Measurements from ENCODE around the gene PEA15. TPM values are rescaled to one million over a fixed set of nuclear protein-coding genes. Genes with fewer than 3 reads are reported as not detected.

The PEA15 gene
- total and polyA plus RNA-seq, 5 experiments from 2014 or later, result 3.9 to 13.2 (median 4.6) TPM

DNA sequence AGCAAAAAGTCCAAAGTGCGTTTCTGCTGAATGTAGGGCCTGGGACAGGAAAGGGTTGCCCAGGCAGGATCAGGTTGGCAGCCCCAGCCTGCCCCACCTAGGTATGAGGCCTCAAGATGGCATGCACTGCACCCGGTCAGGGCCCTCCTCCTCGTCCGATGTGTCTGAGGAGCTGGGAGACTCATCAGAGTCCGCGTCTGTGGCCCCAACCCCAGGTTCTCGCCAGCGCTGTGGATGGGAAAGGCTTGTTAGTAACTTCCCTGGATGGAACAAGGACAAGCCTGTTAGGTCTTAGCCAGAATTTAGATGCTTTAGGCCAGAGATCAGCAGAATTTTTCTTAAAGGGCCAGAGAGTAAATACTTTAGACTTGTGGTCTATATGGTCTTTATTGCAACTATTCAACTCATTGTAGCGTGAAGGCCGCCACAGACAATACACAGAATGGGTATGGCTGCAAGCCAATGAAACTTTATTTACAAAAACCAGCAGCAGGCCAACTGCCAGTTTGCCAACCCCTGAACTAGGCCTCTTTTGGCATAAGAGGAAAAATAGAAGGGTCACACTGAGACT is 12.4 kb downstream of the PEA15 start:
- H3K4me1 Mint-ChIP-seq, result peaks cover 0 to 2% (median 0%) of the 10 kb centered on the region in 4 donors
- H3K4me3 Mint-ChIP-seq, result no peak overlapping the region
- no peak for ATAC-seq
- DNase-seq, result no peak
- H3K27ac Mint-ChIP-seq, result peak overlapping the region in 6 of 10 donors; percentile 11 to 73 (median 46)
- H3K9me3 Mint-ChIP-seq, result no peaks in the 10 kb centered on the region
- H3K27me3 Mint-ChIP-seq, result no peaks in the 10 kb centered on the region
- POLR2A ChIA-PET, result no interaction called here
- peaks cover 10 to 80% (median 11%) of the 10 kb centered on the region in 3 donors for H3K36me3 Mint-ChIP-seq

DNA sequence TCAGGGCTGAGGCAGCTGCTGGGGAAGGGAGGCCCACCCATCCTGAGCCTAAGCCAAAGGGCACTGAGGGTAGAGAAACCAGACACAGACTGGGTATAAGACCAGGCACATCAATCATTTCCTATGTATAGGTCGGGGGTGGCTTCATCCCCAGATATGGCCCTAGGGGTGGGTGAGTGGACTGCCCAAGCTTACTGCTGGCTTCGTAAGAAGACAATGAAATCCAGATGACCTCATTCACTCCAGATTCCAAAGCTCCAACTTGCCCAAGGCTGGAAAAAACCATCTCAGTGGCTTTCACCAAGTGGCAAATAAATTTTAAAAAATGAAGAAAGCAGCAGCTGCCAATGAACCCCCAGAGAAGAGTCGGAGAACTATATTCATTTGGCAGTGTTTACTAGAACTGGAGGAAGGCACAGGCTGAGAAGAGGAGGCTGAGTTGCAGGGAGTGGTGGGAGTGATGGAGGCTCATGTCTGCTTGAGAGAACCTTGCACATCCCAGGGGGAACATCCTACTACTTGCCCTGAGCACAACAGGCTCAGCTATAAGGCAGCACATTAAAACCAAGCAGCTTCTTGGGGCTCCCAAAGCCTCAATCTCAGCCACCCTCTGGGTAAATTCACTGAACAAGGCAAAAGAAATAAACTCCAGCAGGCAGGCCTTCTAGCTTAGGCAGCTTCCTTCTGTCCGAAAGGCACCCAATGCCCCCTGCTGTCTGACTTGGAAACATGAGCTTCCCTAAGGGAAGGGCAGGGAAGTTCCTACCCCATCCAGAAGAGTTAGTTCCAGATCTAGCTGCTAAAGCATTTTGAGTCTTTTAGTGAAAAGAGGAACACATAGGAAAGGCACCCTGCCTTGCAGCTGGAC is 14.1 kb downstream of the PEA15 start:
- ATAC-seq, result no peak
- Mint-ChIP-seq H3K4me3 (no peak overlapping the region), H3K4me1 (peaks cover 0 to 2% (median 0%) of the 10 kb centered on the region in 4 donors)

GRCh38 chr1:160220301-160220700 is 15.1 kb downstream of the PEA15 start:
- POLR2A ChIA-PET, result interaction anchor here (1.8 kb wide), 1 partner anchor 42 kb away, joined by 5 read pairs; the partner anchor contains the start of gene DCAF8
- Mint-ChIP-seq H3K4me3 (no peak overlapping the region), H3K27me3 (no peaks in the 10 kb centered on the region), H3K36me3 (peaks cover 10 to 58% (median 21%) of the 10 kb centered on the region in 3 donors), H3K4me1 (peaks cover 0 to 2% (median 0%) of the 10 kb centered on the region in 4 donors), H3K9me3 (no peaks in the 10 kb centered on the region), H3K27ac (peak overlapping the region in 2 of 10 donors; percentile 70 to 74)
- ATAC-seq (no peak), DNase-seq (no peak)

More for the DNA sequence above, 14.1 kb downstream of the PEA15 start:
- Mint-ChIP-seq H3K27me3 (no peaks in the 10 kb centered on the region), H3K36me3 (peaks cover 10 to 66% (median 15%) of the 10 kb centered on the region in 3 donors), H3K9me3 (no peaks in the 10 kb centered on the region), H3K27ac (peak overlapping the region in 5 of 10 donors; percentile 10 to 74 (median 65))
- no peak for DNase-seq
- POLR2A ChIA-PET, result interaction anchor here (1.1 to 1.8 kb wide), 2 partner anchors 12 to 43 kb away, joined by 5 read pairs; partner anchors contain the start of gene DCAF8

DNA sequence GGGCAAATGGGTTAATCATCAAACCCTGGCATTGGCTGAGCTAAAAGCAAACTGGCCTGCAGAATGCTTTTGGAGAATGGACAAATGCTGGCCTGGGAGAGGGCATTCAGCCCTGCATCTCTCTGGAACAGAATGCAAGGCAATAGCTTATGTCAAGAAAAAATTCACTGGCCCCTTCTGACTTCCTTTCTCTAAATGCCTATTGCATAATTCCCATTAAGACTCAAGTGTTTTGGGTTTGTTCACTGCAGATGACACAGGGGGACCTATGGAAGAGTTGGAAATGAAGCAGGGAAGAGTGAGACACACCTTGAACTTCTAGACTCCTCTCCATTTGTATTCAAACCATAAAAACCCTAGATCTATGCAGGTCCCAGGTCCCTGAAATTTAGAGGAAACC is 15.9 kb downstream of the PEA15 start:
- H3K9me3 Mint-ChIP-seq, result no peaks in the 10 kb centered on the region
- peak overlapping the region in 3 of 10 donors; percentile 20 to 49 (median 38) for H3K27ac Mint-ChIP-seq
- ATAC-seq, result no peak
- no peaks in the 10 kb centered on the region for H3K27me3 Mint-ChIP-seq
- peaks cover 7 to 50% (median 17%) of the 10 kb centered on the region in 3 donors for H3K36me3 Mint-ChIP-seq
- peaks cover 0 to 2% (median 0%) of the 10 kb centered on the region in 4 donors for H3K4me1 Mint-ChIP-seq
- H3K4me3 Mint-ChIP-seq, result no peak overlapping the region
- DNase-seq, result no peak
- POLR2A ChIA-PET, result interaction anchor here (1.8 kb wide), 1 partner anchor 41 kb away, joined by 5 read pairs; the partner anchor contains the start of gene DCAF8

DNA sequence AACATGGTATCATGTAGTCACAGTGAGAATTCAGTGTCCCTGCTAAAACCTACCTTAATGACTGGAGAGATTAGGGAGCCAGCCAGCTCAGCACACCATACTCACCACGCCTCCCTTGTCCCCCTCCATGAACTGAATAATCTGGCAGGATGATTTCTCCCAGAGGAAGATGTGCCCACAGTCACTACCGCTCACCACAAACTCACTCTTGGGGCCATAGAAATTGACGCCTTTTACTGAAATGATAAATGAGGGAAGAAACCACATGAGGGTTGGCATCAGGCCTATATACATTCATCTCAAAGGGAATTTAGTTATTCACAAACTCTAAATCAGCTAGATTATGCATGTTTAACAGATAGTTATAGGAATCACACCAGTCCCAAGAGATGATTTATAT is 17.4 kb downstream of the PEA15 start:
- no peak for ATAC-seq
- Mint-ChIP-seq H3K27me3 (no peaks in the 10 kb centered on the region), H3K4me3 (no peak overlapping the region), H3K27ac (peak overlapping the region in 3 of 10 donors; percentile 14 to 75 (median 33)), H3K9me3 (no peaks in the 10 kb centered on the region), H3K36me3 (peaks cover 7 to 38% (median 13%) of the 10 kb centered on the region in 3 donors), H3K4me1 (peaks cover 0 to 2% (median 0%) of the 10 kb centered on the region in 4 donors)
- POLR2A ChIA-PET, result interaction anchor here (0.7 kb wide), 1 partner anchor 38 kb away, joined by 3 read pairs; no protein-coding TSS in a partner anchor
- DNase-seq, result no peak

- H3K36me3 Mint-ChIP-seq, result peaks cover 7 to 34% (median 19%) of the 10 kb centered on the region in 3 donors
Measured at GRCh38 chr1:160224606-160225005, 19.4 kb downstream of the PEA15 start.

GRCh38 chr1:160225345-160225744 is 20.2 kb downstream of the PEA15 start:
- ATAC-seq (no peak), DNase-seq (no peak)
- POLR2A ChIA-PET, result interaction anchor here (0.8 kb wide), 1 partner anchor 38 kb away, joined by 4 read pairs; no protein-coding TSS in a partner anchor
- Mint-ChIP-seq H3K4me1 (no peaks in the 10 kb centered on the region), H3K36me3 (peaks cover 8 to 34% (median 24%) of the 10 kb centered on the region in 3 donors), H3K27me3 (no peaks in the 10 kb centered on the region), H3K27ac (peak overlapping the region in 1 of 10 donors; percentile 4), H3K9me3 (no peaks in the 10 kb centered on the region), H3K4me3 (no peak overlapping the region)

More at GRCh38 chr1:160224606-160225005, 19.4 kb downstream of the PEA15 start:
- Mint-ChIP-seq H3K4me1 (no peaks in the 10 kb centered on the region), H3K27me3 (no peaks in the 10 kb centered on the region), H3K4me3 (no peak overlapping the region), H3K9me3 (no peaks in the 10 kb centered on the region), H3K27ac (peak overlapping the region in 3 of 10 donors; percentile 11 to 38 (median 35))
- DNase-seq (no peak), ATAC-seq (no peak)
- POLR2A ChIA-PET, result interaction anchor here (0.8 kb wide), 1 partner anchor 39 kb away, joined by 4 read pairs; no protein-coding TSS in a partner anchor

- peaks cover 6 to 37% (median 33%) of the 10 kb centered on the region in 3 donors for H3K36me3 Mint-ChIP-seq
- no peaks in the 10 kb centered on the region for H3K9me3 Mint-ChIP-seq
- H3K4me1 Mint-ChIP-seq, result no peaks in the 10 kb centered on the region
- ATAC-seq (no peak), DNase-seq (no peak)
- POLR2A ChIA-PET, result no interaction called here
- no peaks in the 10 kb centered on the region for H3K27me3 Mint-ChIP-seq
- H3K4me3 Mint-ChIP-seq, result no peak overlapping the region
- H3K27ac Mint-ChIP-seq, result no peak overlapping the region
Measured at GRCh38 chr1:160226623-160227022, 21.4 kb downstream of the PEA15 start.

DNA sequence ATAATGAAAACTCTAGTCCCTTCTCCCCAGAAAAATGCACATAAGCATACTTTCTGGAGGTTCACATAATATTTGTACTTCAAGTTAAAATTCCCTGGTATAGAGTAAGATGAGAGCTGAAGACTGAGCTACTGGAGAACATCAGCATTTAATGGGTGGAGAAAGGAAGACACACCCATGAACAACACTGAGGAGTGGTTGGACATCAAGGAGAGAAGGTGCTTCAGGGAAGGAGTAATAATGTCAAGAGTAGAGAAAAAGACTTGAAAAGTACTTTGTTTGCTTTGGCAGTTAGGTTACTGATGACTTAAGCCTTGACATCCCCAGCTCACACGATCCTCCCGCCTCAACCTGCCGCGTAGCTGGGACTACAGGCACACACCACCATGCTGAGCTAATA is 21.9 kb downstream of the PEA15 start:
- ATAC-seq (no peak), DNase-seq (no peak)
- Mint-ChIP-seq H3K9me3 (no peaks in the 10 kb centered on the region), H3K4me1 (no peaks in the 10 kb centered on the region), H3K27me3 (no peaks in the 10 kb centered on the region), H3K36me3 (peaks cover 6 to 41% (median 33%) of the 10 kb centered on the region in 3 donors), H3K4me3 (no peak overlapping the region), H3K27ac (peak overlapping the region in 1 of 10 donors; percentile 73)
- POLR2A ChIA-PET, result no interaction called here

- ATAC-seq (no peak), DNase-seq (no peak)
- POLR2A ChIA-PET, result interaction anchor here (0.6 kb wide), 1 partner anchor 35 kb away, joined by 3 read pairs; the partner anchor contains the start of gene DCAF8
- no peak overlapping the region for H3K4me3 Mint-ChIP-seq
- H3K27ac Mint-ChIP-seq, result peak overlapping the region in 1 of 10 donors; percentile 73
- peaks cover 6 to 44% (median 33%) of the 10 kb centered on the region in 3 donors for H3K36me3 Mint-ChIP-seq
- H3K9me3 Mint-ChIP-seq, result no peaks in the 10 kb centered on the region
- H3K4me1 Mint-ChIP-seq, result no peaks in the 10 kb centered on the region
- H3K27me3 Mint-ChIP-seq, result no peaks in the 10 kb centered on the region
Measured at GRCh38 chr1:160227561-160227960, 22.4 kb downstream of the PEA15 start.

DNA sequence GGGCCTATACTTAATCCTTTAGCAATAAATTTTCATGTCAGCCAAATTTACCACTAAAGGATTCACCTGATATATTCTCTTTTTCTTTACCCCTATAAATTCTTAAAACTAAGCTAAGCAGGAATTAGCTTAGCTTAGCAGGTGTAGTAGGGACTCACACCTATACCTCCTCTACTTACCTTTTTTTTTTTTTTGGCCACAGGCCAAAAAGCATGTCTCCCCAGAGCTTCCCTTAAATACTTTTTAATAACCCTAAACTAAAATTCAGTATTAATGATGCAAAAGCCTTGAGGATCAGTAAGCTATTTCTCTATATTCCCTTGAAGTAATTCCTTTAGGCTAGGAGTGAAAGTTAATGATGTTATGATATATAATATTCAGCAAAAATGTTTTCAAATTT is 23.2 kb downstream of the PEA15 start:
- H3K9me3 Mint-ChIP-seq, result no peaks in the 10 kb centered on the region
- POLR2A ChIA-PET, result interaction anchor here (0.6 kb wide), 1 partner anchor 30 kb away, joined by 3 read pairs; no protein-coding TSS in a partner anchor
- peaks cover 6 to 53% (median 38%) of the 10 kb centered on the region in 3 donors for H3K36me3 Mint-ChIP-seq
- no peak overlapping the region for H3K4me3 Mint-ChIP-seq
- H3K4me1 Mint-ChIP-seq, result peaks cover 0 to 2% (median 0%) of the 10 kb centered on the region in 4 donors
- H3K27me3 Mint-ChIP-seq, result no peaks in the 10 kb centered on the region
- H3K27ac Mint-ChIP-seq, result peak overlapping the region in 1 of 10 donors; percentile 46
- no peak for DNase-seq
- no peak for ATAC-seq

DNA sequence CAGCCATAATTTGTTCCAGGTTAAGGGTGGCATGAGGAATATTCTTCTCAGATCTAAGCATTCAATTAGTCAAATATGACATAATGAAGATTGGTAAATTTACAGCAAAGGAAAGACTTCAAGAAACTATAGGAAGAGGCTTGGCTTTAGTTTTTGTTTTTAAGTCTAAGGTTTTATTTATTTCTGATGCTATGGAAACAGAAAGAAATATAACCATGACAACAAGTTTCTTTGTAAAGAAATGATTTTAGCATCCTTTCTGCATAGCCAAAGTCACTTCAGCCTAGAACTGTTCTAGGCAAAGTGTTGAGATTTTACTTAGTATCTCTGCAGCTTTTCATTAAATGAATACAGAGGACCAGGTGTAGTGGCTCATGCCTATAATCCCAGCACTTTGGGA is 27.7 kb downstream of the PEA15 start:
- peaks cover 6 to 94% (median 31%) of the 10 kb centered on the region in 3 donors for H3K36me3 Mint-ChIP-seq
- POLR2A ChIA-PET, result no interaction called here
- DNase-seq, result no peak

More for the DNA sequence above, 27.7 kb downstream of the PEA15 start:
- H3K27me3 Mint-ChIP-seq, result no peaks in the 10 kb centered on the region
- no peak overlapping the region for H3K4me3 Mint-ChIP-seq
- no peaks in the 10 kb centered on the region for H3K9me3 Mint-ChIP-seq
- peaks cover 3 to 12% (median 9%) of the 10 kb centered on the region in 4 donors for H3K4me1 Mint-ChIP-seq
- H3K27ac Mint-ChIP-seq, result peak overlapping the region in 4 of 10 donors; percentile 19 to 86 (median 49)
- ATAC-seq, result peak in 1 of 2 donors; percentile 27

Data from naive thymus-derived CD8-positive, alpha-beta T cell (primary cell).